NOMO-1 treated with dmso at 0.1 percent for 144 hours (cell line): Measurements from ENCODE around the gene PAPPA2.
"Not testable (repeated sequence)": the region's sequence is repeated elsewhere in the genome, so short reads cannot be mapped to it uniquely, and the experiment has no call there.

Source experiments
- DNase-seq: peaks from one replicate; lab custom pipeline; 2025; ENCODE audit not compliant: unreplicated experiment; lab: John Stamatoyannopoulos, UW

Gene PAPPA2

DNA sequence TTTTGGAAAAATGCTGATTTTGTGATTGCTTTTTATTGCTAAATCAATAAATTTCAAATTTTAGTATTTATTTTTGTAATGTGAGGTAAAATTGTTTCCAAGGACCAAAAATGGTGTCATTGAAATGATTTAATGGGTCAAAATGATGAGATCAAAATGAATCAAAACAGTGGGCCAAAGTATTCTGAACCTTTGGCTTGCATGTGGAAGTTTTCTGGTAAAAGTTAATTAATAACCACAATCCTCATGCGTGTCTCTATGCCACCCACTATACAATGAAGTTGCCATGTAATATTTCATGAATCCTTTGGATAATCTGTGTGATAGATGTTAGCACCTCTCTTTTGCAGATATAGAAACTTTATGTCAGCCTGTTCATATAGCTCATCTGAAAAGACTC is 83.8 kb downstream of the PAPPA2 start:
- DNase-seq, result no peak

DNA sequence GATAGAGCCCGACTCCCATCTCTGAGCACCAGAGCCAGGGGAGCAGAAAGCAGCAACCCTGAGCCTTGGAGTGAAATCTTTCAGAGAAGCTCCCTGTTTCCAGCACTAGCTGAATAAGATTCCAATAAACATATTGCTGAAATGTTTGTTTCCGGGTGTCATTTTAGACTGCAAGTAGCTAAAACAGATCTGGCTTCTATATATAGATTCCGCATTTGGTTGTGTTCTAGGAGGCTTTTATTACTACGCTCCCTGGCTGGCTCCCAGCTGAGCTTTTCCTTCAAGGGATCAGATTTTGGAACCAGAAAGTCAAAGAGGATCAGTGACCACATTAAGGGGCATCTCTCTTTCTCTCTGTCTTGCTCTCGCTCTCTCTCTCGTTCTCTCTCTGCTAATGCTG is 88.2 kb downstream of the PAPPA2 start:
- no peak for DNase-seq

DNA sequence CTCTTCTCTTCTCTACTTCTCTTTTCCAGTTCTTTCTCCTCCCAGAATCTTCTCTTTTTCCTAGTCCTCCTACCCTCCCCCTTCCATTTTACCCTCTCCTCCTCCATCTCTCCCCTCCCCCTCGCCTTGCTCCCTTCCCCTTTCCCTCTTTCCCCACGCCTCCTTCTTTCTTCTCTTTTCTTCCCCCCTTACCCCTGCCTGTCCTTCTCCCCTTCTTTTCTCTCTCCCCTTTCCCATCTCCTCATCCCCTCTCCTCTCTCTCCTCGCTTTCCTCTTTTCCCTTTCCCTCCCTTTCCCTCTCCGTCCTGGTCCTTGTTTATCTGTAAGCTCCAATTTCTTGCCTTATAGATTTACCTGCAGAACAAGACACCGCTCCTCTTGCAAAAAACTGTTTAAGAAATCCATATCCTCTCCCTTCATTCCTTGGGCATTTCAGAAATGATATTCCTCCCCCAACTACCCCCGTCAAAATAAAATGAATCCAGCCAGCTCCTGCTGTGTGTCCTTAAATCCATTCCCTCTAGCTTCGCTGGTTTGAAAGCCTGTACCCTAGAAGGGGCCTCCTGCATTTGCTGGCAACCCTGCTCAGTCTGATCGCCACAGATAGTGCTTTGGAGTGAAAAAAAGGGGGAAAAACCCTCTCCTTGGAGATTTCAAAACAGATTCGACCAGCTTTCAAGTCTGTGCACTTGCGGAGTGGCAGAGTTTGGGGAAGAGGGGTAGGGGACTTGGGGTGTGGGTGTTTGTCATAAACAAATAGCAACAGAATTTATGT is 89.4 kb downstream of the PAPPA2 start:
- DNase-seq, result no peak

DNA sequence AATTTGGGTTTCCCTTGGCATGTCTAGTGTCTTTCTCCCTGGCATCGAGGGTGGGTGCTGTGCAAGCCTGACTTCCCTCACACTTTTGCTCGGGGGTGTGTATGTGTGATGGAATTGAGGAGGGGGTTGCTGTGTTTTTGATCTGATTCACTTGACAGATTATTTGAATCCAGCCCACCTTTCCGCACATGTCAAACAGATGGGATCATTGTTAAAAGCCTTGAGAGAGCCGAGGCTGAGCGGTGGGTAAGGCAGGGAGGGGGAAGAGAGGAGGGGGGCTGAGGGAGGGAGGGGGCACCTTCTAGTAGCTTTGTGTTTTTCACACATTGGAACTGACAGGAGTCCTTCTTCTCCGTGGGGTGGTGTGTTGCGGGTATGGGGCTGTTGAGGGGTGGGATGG is 90.0 kb downstream of the PAPPA2 start:
- no peak for DNase-seq

DNA sequence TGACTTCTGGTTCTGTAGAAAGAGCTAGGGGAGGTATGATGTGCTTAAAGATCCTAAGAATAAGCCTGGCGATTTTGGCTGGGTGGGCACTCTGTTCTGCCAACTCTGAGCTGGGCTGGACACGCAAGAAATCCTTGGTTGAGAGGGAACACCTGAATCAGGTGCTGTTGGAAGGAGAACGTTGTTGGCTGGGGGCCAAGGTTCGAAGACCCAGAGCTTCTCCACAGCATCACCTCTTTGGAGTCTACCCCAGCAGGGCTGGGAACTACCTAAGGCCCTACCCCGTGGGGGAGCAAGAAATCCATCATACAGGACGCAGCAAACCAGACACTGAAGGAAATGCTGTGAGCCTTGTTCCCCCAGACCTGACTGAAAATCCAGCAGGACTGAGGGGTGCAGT is 93.3 kb downstream of the PAPPA2 start:
- no peak for DNase-seq

DNA sequence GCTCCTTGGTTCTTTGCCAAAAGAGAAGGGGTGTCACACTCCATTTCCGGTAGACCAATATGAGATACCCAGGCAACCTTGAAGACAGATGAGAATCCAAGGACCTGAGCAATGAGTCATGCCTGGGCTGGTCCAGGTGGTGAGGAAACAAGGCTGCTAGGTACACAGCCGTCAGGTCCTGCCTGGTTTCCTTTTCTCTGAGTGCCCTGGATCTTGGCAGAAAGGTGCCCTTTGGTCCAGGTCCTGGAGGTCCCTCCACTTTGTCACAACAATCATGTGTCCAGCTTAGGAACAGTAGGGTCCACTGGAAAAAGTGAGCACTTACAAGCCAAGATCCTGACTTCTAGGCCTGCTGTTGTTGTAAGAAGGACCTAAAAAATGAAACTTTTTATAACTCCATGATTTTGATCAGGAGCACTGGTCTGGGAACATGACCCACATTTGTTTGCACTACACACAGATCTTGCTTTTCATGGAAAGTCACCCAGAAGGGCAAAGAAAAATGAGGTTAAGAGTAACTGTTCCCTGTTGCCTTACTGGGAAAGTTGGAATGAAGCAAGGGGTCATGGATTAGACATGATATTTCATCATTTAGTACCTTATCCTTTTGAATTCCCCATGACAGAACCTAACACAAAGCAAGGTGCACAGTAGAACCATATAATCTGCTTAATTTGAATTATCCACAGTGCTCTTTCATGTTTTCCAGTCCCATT is 94.7 kb downstream of the PAPPA2 start:
- DNase-seq, result no peak

DNA sequence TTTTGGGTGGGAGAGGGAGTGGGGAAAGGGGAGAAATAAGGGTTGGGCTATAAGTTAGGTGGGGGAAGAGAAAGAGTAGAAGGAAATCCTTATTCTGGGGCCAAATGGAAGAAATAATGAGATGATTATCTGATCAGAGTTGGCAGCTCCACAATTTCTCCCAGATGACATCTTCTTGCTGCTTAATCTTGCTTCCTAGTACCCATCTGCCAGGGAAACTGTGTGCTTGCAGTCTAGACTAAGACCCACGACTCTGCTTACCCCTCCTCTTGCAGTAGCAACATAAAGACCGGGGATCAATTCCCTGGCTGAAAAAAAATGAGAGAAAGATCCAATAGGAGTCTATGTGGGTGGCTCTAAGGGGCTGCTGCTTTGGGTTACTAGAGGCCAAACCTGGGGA is 95.6 kb downstream of the PAPPA2 start:
- DNase-seq, result no peak

DNA sequence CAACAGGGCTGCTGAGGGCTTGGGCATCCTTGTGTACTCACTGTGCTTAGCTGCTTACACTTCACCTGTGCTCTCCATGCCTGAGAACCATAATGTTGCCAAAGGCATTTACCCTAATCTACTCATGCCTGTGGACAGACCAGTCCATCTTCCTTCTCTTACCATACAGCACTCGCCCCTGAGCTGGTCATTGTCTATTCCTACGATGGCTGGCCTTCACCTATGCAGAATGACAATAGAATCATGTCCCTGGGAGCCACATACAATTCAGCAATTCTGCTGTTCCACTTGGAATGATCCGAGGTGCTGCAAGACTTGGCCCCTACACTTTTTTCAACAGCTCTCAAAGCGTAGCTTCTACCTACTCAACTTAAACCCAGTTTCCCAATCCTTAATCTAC is 96.5 kb downstream of the PAPPA2 start:
- DNase-seq, result no peak

DNA sequence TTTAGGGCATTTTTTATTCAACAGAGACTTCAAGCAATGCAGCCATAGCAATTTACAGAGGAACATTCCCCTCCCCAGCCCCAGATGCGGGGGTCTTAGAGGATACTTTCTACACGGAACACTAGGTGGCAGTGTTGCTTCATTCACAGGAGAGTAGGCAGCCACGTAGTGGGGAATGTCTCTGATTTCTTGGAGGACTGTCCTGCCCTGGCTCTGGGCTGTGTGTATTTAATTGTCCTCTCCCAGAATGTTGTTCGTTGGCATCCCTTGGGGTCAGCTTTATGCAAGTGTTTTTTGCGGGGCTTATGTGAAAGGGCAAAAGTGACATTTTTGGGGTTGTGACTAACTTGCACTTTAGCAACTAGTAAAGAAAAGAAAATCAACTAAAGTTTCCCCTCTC is 96.9 kb downstream of the PAPPA2 start:
- peak; percentile 22 for DNase-seq

DNA sequence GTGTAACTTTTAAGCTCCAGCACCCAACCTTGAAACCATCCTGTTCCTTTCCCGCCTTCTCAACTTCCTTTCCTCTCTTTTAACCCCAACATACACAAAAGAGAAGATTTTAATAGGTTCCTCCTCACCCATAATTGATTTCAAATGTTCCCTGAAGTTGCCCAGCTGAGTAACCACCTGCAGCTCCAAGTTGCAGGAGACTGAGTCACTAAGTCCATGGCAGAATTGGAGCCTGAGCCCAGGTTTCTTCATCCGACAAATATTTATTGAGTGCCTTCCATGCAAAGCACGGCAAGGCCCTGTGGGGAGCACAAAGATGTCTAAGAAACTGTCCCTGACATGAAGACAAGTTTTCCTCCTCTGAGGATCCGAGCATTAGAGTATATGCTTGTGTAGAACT is 97.7 kb downstream of the PAPPA2 start:
- DNase-seq, result no peak

DNA sequence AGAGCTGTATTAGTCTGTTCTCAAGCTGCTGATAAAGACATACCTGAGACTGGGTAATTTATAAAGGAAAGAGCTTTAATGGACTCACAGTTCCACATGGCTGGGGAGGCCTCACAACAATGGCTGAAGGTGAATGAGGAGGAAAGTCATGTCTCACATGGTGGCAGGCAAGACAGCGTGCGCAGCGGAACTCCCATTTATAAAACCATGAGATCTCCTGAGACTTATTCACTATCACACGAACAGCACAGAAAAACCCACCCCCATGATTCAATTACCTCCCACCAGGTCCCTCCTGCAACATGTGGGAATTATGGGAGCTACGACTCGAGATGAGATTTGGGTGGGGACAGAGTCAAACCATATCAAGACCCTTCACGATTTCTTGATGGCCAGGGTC is 98.8 kb downstream of the PAPPA2 start:
- not testable (repeated sequence) for DNase-seq

DNA sequence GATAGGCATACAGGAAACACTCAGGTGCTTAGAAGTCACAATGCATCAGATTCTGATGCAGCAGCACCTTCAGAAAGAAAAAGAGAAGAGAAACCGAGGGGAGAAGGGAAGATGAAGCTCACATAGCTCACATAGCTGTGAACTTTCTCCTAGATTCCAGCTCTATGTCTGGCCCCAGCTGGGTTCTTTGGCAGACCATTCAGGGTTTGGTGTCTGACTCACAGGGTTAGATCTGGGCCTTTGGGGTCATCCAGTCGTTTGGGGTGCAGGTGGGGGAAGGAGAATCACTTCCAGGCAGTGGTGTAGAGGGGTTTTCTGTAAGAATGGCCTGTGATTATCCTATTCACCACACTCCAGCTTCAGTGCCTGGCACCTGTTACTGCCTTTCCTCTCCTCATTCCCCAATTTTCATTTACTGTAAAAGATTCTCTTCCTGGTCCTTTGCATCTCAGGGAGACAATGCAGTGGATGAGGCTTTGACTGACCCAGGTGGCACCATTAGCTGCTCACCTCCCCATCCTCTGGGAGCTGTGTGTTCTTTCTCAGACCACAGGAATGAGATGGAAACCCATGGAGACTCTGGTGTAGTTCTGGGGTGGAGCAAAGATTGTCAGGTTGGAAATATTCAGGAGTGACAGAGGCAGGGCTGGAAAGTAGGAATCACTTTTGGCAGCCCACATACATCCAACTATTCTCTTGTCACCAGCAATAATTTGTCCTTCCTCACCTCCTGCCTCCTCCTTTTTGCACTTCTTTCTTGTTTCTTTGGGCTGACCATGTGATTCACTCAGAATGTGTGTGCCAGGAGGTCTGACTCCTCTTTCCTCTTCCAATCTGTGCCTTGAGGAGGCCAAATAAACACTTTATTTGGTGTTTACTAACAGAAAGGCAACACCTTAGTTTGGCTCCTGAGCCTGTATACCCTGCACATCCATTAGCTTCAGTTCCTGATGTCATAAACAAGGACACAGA is 103.3 kb downstream of the PAPPA2 start:
- no peak for DNase-seq

DNA sequence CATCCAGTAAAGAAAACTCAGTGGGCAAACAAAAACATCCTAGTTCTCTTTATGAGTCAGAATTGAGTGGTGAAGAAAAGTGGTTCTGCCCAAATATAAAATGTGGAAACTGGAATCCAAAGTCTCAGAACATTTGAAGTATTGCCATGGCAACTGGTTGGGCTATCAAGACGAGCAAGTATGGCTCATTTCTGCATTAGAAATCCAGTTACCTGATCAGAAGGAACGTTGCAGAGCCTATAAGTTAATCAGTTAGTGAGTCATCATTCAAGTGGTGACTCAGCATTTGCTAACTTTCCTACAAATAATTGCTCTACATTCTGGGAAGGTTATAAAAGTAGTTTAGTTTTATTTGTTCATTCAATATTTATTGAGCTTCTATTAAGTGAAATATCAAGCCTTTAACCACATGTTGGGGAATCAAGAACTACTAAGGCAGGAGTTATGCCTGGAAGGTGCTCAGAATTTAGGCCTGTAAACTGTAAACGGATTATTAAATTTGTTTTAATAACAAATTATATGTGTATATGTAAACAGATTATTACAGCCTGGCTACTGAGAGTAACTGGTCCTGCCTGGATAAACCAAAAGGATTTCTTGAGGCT is 104.3 kb downstream of the PAPPA2 start:
- no peak for DNase-seq

DNA sequence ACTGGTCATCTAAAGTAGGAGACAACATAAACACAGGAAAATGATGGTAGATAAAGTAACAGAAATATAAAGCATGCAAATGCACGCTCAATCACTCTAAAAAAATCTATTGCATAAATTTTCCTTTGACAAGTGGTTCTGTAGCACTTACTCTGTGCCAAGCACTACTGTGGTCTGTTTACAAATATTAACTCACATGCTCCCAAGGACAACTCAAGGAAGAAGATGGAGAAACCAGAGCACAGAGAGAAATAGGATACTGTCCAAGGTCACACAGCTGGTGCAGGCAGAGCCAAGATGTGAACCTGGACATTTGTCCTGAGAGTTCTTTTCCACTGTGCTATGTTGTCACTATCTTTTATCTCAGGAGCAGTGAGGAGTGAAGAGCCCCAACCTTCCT is 105.2 kb downstream of the PAPPA2 start:
- DNase-seq, result no peak

DNA sequence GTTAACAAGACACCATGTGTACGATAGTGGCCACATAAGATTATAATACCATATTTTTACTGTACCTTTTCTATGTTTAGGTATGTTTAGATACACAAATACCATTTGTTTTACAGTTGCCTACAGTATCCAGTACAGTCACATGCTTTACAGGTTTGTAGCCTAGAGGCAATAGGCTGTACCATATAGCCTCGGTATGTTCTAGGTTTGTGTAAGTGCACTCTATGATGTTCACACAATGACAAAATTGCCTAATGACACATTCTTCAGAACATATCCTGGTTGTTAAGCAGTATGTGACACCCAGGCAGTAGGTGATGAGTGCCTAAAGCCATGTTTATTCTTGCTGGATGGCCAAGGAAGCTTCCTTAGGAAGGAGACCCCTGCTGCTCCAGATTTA is 111.8 kb downstream of the PAPPA2 start:
- DNase-seq, result no peak

DNA sequence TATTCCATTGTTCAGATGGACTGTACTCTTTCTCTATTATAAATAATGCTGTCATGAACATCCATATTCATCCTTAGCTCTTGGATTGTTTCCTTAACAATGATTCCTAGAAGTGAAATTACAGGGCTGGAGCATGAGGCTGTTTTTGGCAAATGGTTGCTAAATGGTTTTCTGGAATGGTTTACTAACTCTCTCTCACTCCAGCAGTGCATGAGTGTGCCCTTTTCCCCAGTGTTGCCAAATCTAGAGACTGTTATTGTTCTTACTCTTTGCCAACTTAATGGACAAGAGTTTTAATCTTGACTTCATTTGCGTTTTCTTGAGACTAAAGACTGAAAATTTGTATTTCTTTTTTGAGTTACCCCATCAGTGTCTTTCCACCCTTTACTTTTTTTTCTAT is 113.0 kb downstream of the PAPPA2 start:
- no peak for DNase-seq

DNA sequence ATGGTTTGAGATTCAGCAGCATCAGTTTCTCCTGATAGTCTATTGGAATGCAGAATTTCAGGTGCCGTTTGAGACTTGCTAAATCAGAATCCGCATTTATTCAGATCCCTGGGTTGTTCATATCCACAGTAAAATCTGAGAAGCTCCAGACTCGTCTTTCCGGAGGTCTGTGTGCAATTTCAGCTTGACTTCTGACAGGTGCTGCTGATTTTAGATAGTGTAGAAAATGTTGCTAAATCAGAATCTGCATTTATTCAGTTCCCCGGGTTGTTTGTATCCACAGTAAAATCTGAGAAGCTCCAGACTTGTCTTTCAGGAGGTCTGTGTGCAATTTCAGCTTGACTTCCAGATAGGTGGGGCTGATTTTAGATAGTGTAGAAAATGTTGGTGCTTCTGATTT is 113.7 kb downstream of the PAPPA2 start:
- DNase-seq, result no peak

DNA sequence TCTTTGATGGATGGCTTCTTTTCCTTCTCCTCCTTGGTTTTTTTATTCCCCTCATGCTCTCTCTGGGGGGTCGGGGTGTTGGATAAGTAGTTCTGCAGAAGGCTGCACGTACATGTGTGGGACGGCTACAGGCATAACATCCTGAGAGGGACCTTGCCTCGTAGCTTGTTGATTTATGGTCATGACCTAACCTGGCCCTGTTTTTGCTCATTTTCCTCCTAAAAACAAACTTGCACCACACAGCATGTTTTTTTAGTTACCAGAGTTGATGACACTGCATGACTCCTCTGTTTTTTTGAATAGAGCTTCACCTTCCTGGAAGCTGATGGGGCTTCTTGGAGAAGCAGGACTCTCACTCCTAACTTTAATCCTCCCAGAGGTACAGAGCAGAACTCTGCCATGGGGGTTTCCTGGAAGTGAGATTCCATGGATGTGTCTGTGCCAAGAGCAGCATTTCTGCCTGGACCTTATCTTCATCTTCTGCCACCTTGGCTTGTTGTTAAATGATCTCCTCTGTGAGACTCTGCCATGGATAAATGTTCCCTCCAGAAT is 114.7 kb downstream of the PAPPA2 start:
- no peak for DNase-seq

DNA sequence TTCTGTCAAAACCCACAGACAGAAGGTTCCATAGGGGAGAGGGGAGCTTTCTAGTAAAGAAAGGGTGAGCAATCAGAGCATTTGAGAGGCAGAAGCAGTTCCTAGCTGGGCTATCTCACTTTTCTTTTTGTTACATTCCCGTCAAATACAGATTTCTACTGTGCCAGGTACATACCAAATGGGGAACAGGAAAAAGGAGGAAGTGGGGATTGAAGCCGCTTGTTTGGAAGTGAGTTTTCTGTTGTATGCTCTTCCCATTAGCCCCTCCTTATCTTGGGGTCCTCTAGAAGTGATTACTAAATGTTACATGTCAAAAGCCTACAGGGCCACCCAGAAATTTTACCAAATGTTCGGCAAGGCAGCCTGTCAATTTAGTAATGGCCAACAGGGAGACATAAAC is 116.1 kb downstream of the PAPPA2 start:
- DNase-seq, result no peak

DNA sequence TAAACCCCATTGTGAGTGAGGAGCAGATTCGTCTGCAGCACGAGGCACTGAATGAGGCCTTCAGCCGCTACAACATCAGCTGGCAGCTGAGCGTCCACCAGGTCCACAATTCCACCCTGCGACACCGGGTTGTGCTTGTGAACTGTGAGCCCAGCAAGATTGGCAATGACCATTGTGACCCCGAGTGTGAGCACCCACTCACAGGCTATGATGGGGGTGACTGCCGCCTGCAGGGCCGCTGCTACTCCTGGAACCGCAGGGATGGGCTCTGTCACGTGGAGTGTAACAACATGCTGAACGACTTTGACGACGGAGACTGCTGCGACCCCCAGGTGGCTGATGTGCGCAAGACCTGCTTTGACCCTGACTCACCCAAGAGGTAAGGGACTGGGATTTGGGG is 132.2 kb downstream of the PAPPA2 start:
- DNase-seq, result no peak

DNA sequence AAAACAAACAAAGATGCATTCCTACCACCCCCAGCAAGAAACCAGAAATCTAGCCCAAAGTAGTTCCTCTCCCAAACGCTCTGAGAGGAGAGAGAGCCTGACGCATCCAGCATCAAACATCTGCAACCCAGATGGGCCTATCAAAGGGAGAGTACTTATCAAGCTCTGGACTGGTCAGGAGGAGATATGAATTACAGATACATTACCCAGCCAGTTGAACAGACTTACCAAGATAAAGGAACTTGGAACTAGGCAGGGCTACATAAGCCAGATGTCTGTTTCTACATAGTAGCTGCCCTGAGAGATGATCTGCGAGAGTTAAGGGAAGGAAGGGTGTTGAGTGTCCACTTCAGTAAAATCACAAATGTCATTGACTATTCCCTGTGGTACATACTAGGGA is 138.4 kb downstream of the PAPPA2 start:
- DNase-seq, result no peak
